A549 (cell line): ENCODE measurements around the gene XYLT1. TPM values are rescaled to one million over a fixed set of nuclear protein-coding genes. Genes with fewer than 3 reads are reported as not detected.
A peak's percentile ranks its signal among the peaks of the same experiment; 100 is the strongest.

ENCODE experiments used
- ATAC-seq, 2 experiments: fragments of 200-7000 bp in 1 of 2; fragments of >200 bp in 1 of 2; cut with Nextera tagmentation in 1 of 2; cut with Tn5 transposase in 1 of 2; 3 replicates each; pipeline versions ENCODE4 v1.8.0 to v1.9.1; 2018 to 2020; ENCODE audit warnings: mild to moderate bottlenecking in 1 of 2, moderate library complexity in 1 of 2
- CTCF ChIA-PET: fragments of 300-600 bp; sonication (Branson Sonifier 250); formaldehyde crosslinking; extraction: SDS; loops from one replicate; lab custom pipeline; 2021; ENCODE audit warnings: antibody characterized with exemption, inconsistent platforms; lab: Yijun Ruan, JAX
- POLR2A ChIA-PET: fragments of 350-600 bp; formaldehyde crosslinking; extraction: SDS; loops from one replicate; lab custom pipeline; 2021; ENCODE audit warnings: antibody characterized with exemption, inconsistent platforms; lab: Yijun Ruan, JAX
- DNase-seq, 2 experiments: peaks; one replicate each; pipeline versions ENCODE4 v3.0.0 to v3.0.0-alpha.2; 2011 to 2016; ENCODE audit warnings: low read depth in 1 of 2, low spot score in 1 of 2
- FAIRE-seq: peaks from 2 replicates; lab custom pipeline; 2011; peaks lifted over from hg19 to GRCh38; lab: Jason Lieb, UNC
- H3K27ac ChIP-seq, 2 experiments: fragments of >200 bp; sonication (Bioruptor Twin); formaldehyde crosslinking; 3 replicates each; pipeline ENCODE4 v1.5.1; 2016 to 2017
- H3K4me1 ChIP-seq: fragments of >200 bp; sonication (Bioruptor Twin); formaldehyde crosslinking; 3 replicates; pipeline ENCODE4 v1.6.1; 2016
- H3K4me2 ChIP-seq: fragments of >200 bp; sonication (Bioruptor Twin); formaldehyde crosslinking; 3 replicates; pipeline ENCODE4 v1.6.1; 2016
- H3K4me3 ChIP-seq: fragments of >200 bp; sonication (Bioruptor Twin); formaldehyde crosslinking; 3 replicates; pipeline ENCODE4 v1.5.1; 2016
- H3K9me3 ChIP-seq: fragments of >200 bp; sonication (Bioruptor Twin); formaldehyde crosslinking; 3 replicates; pipeline ENCODE4 v1.6.1; 2016
- BCL3 ChIP-seq: fragments of >200 bp; sonication (Bioruptor Twin); formaldehyde crosslinking; IDR thresholded peaks from 3 replicates; pipeline ENCODE4 v1.6.1; 2016
- CBX2 ChIP-seq: fragments of 200-600 bp; sonication (generic); IDR thresholded peaks from 2 replicates; pipeline ENCODE4 v1.6.1; 2016; ENCODE audit warnings: low read depth, mild to moderate bottlenecking, borderline replicate concordance
- CEBPB ChIP-seq, 2 experiments: fragments of >200 bp in 1 of 2; sonication (Bioruptor Twin) in 1 of 2; formaldehyde crosslinking in 1 of 2; IDR thresholded peaks; 2 replicates each; pipeline ENCODE4 v1.6.1; 2012 to 2016
- EHF ChIP-seq: fragments of 250-450 bp; sonication (Bioruptor Pico); IDR thresholded peaks from 2 replicates; pipeline ENCODE4 v1.5.0; 2020; ENCODE audit warnings: mild to moderate bottlenecking
- ESRRA ChIP-seq: fragments of 150-350 bp; IDR thresholded peaks from 2 replicates; pipeline ENCODE4 v1.6.1; 2014; ENCODE audit warnings: mild to moderate bottlenecking, low read length, borderline replicate concordance
- FOSB ChIP-seq: fragments of 250-450 bp; sonication (Bioruptor Pico); IDR thresholded peaks from 2 replicates; pipeline ENCODE4 v1.5.0; 2020; ENCODE audit warnings: mild to moderate bottlenecking, moderate library complexity
- FOSL2 ChIP-seq, 2 experiments: fragments of 450-650 bp in 1 of 2; fragments of >200 bp in 1 of 2; sonication (Bioruptor Twin) in 1 of 2; formaldehyde crosslinking; IDR thresholded peaks; 2 replicates each; pipeline versions ENCODE4 v1.5.0 to v1.6.1; 2016 to 2020; ENCODE audit warnings: mild to moderate bottlenecking in 1 of 2, moderate library complexity in 1 of 2
- FOXS1 ChIP-seq: fragments of 250-450 bp; sonication (Bioruptor Pico); IDR thresholded peaks from 2 replicates; pipeline ENCODE4 v1.5.0; 2020; ENCODE audit warnings: mild to moderate bottlenecking, moderate library complexity
- HOXB5 ChIP-seq: fragments of 250-450 bp; sonication (Bioruptor Pico); IDR thresholded peaks from 2 replicates; pipeline ENCODE4 v1.5.0; 2020; ENCODE audit warnings: mild to moderate bottlenecking, moderate library complexity
- JUN ChIP-seq, 2 experiments: fragments of >200 bp; sonication (Bioruptor Twin); formaldehyde crosslinking; IDR thresholded peaks; 2 replicates in 1 of 2; 3 replicates in 1 of 2; pipeline ENCODE4 v1.6.1; 2016 to 2017
- KDM1A ChIP-seq: fragments of 200-600 bp; sonication (generic); IDR thresholded peaks from 2 replicates; pipeline ENCODE4 v1.6.1; 2016; ENCODE audit warnings: low read depth, mild to moderate bottlenecking
- MAFK ChIP-seq: fragments of 450-650 bp; IDR thresholded peaks from 2 replicates; pipeline ENCODE4 v1.6.1; 2014; ENCODE audit not compliant: partially characterized antibody
- RAD21 ChIP-seq, 2 experiments: fragments of >200 bp in 1 of 2; sonication (Bioruptor Twin) in 1 of 2; formaldehyde crosslinking in 1 of 2; IDR thresholded peaks in 1 of 2; conservative IDR thresholded peaks in 1 of 2; 2 replicates in 1 of 2; 3 replicates in 1 of 2; pipeline ENCODE4 v1.6.1; 2012 to 2018; ENCODE audit warnings: inconsistent platforms in 1 of 2
- RCOR1 ChIP-seq: fragments of 150-350 bp; IDR thresholded peaks from 2 replicates; pipeline ENCODE4 v1.6.1; 2014; ENCODE audit warnings: antibody characterized with exemption, low read length, low read depth
- TFCP2L1 ChIP-seq: fragments of 250-450 bp; sonication (Bioruptor Pico); IDR thresholded peaks from 2 replicates; pipeline ENCODE4 v1.5.0; 2021; ENCODE audit warnings: mild to moderate bottlenecking
- WGBS: methylation state at CpG from one replicate; pipeline ENCODE4 v1.1.6; 2017; ENCODE audit errors: missing lambda C conversion rate; 5-methylcytosine and 5-hydroxymethylcytosine counted together
- polyA plus RNA-seq, 4 experiments: library from polyadenylated mRNA; depleted of rRNA in 3 of 4; stranded (reverse); fragments of >200 nt; fragmentation: RNase III in 1 of 4; extraction: RNeasy Plus Mini Kit Qiagen cat#74134 plus additional on column Dnase treatment in 1 of 4; gene quantifications; 2 replicates in 3 of 4; 3 replicates in 1 of 4; pipeline ENCODE4 v1.2.3, GENCODE V29; 2011 to 2017
- TF ChIP-seq, protein P1 (sequence below): fragments of >200 bp; sonication (Bioruptor Twin); formaldehyde crosslinking; IDR thresholded peaks from 2 replicates; pipeline ENCODE4 v1.6.1; 2016

Gene XYLT1
- polyA plus RNA-seq, 2 of the 4 experiments (the other 2 are of a cell fraction) = 0.78 to 0.88 TPM

- DNase-seq (no peak), ATAC-seq (no peak), FAIRE-seq (no peak)
- ChIA-PET POLR2A (no interaction called here), CTCF (interaction anchor here (1.6 kb wide), 1 partner anchor 10 kb away, joined by 3 read pairs; no protein-coding TSS in a partner anchor)
- TF ChIP-seq CBX2 = no peak
- no peak for TF ChIP-seq KDM1A
- TF ChIP-seq HOXB5 (CRISPR knock-in tag) = no peak
- TF ChIP-seq, protein P1, sequence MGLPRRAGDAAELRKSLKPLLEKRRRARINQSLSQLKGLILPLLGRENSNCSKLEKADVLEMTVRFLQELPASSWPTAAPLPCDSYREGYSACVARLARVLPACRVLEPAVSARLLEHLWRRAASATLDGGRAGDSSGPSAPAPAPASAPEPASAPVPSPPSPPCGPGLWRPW = no peak
- TF ChIP-seq TFCP2L1 (CRISPR knock-in tag) = no peak
- TF ChIP-seq FOSB (CRISPR knock-in tag) = no peak
- no peak for TF ChIP-seq EHF (CRISPR knock-in tag)
- TF ChIP-seq RAD21 (conservative IDR thresholded peaks at IDR 0.05 in 1 of 2, IDR thresholded peaks at IDR 0.05 in 1 of 2) = no peak
- no peak for TF ChIP-seq JUN (IDR thresholded peaks at IDR 0.05)
- TF ChIP-seq ESRRA = no peak
- TF ChIP-seq BCL3 = no peak
- TF ChIP-seq FOXS1 (CRISPR knock-in tag) = no peak
- no peak overlapping the region for H3K4me2 ChIP-seq
- H3K4me1 ChIP-seq = no peaks in the 10 kb centered on the region
- no peaks in the 10 kb centered on the region for H3K9me3 ChIP-seq
- 9% methylated on average over 3 of the region's 3 CpGs for WGBS
- H3K27ac ChIP-seq = no peak overlapping the region
- H3K4me3 ChIP-seq = no peak overlapping the region
Measured at GRCh38 chr16:17380613-17381012, 90.1 kb downstream of the XYLT1 start.

DNA sequence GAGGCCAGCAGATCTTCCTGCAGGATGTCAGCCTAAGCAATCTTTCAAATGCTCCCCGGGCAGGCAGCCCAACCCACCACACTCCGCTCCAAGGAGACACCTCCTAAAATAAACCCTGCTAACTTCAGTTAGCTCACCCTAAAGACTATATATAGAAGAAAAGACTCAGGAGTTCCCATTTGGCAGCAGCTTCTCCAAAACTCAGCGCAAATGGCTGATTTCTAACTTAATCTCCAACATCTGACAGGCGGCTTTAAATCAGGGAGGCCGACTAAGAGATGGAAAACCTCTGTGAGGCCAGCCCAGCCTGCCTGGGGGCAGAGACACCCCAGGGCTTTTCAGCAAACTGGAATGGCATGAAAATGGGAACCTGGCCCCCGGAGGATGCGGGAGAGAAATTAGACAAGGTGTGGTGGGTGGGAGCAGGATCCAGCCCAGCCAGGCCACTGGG, 91.6 kb downstream of the XYLT1 start:
- DNase-seq = no peak
- FAIRE-seq = no peak
- H3K4me3 ChIP-seq = no peak overlapping the region
- WGBS = 43% methylated on average over 7 of the region's 7 CpGs
- CTCF ChIA-PET = no interaction called here
- no peaks in the 10 kb centered on the region for H3K4me1 ChIP-seq
- TF ChIP-seq FOSL2 (IDR thresholded peaks at IDR 0.05) (no peak), FOSL2 (CRISPR knock-in tag; IDR thresholded peaks at IDR 0.05) (no peak)
- TF ChIP-seq, protein P1 = no peak
- TF ChIP-seq, all 56 proteins: peak for 0
- no peak for ATAC-seq
- POLR2A ChIA-PET = no interaction called here
- Histone ChIP-seq H3K27ac (no peak overlapping the region), H3K9me3 (no peaks in the 10 kb centered on the region), H3K4me2 (no peak overlapping the region)

DNA sequence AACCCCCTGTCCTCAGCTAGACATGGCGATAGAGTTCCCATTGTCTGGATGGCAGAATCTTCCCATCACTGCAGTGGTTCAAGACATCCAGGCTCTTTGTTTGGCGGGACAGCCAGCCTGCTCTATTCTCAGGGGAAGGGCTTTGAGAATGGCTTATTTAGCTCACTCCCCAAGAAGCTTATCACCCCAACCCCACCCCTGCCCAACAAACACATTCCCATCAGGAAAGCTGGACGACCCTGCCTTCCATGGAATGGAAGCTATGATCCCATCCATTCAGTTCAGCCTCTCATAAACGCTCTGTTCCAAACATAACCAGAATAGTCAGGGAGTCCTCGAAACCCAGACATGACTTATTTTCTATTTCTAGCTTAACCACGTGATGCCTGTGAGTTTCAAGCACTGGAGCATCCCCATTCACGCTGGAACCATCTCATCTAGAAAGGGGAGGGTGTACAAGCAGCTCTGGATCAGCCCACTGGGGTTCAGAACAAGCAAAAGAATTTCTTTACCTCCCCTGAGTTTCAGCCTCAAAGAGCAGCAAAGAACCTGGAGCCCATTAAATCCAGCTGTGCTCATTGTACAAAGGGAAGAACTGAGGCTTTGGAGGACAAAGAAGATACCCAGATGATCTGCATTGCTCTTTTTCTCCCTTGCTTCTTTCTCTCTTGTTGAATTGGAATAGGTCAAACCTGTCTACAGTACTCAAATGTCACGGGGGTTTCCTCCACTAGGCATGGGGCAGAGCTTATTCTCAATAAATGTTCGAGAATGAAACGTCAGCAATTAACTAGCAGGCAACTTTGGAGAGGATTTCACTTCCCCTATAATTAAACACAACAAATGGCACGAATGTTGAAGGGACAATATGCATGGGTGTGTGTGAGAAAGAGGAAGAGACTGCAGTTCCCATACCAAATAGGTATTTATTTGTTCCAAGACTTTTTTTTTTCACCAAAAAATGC, 93.1 kb downstream of the XYLT1 start:
- TF ChIP-seq CBX2 = no peak
- TF ChIP-seq CEBPB (IDR thresholded peaks at IDR 0.05) = no peak
- peak; percentile 63 for TF ChIP-seq MAFK
- TF ChIP-seq ESRRA = no peak
- TF ChIP-seq RCOR1 = no peak
- ChIA-PET CTCF (no interaction called here), POLR2A (no interaction called here)
- ATAC-seq (no peak), DNase-seq (no peak), FAIRE-seq (no peak)
- Histone ChIP-seq H3K27ac (no peak overlapping the region), H3K4me1 (no peaks in the 10 kb centered on the region), H3K9me3 (no peaks in the 10 kb centered on the region), H3K4me3 (no peak overlapping the region), H3K4me2 (no peak overlapping the region)
- 16% methylated on average over 10 of the region's 11 CpGs for WGBS
